Measurements from ENCODE around the gene CDS1. TPM values are rescaled to one million over a fixed set of nuclear protein-coding genes. Genes with fewer than 3 reads are reported as not detected.

The CDS1 gene
- total and polyA plus RNA-seq, 2 experiments from 2014 or later: 10.0 to 22.6 TPM

DNA sequence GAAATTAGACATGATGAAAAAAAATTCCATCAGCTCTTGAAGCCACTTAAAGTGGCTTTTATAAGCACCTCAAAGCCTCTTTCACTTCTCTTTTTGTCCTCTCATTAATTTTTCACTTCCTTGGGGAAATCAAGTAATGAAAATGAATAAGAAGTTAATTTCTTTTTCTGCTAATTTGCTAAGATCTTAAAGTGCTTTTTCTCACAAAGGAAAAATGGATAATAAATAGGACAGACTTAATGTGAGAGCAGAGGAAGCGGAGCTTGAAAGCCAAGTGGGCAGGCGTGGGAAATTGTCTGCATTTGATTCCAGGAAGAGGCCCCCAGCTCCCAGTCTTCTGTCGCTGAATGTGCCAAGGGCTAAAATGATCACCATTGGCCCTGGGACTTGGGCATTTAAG, 28.6 kb downstream of the CDS1 start (continued):
- TF ChIP-seq, protein P1, sequence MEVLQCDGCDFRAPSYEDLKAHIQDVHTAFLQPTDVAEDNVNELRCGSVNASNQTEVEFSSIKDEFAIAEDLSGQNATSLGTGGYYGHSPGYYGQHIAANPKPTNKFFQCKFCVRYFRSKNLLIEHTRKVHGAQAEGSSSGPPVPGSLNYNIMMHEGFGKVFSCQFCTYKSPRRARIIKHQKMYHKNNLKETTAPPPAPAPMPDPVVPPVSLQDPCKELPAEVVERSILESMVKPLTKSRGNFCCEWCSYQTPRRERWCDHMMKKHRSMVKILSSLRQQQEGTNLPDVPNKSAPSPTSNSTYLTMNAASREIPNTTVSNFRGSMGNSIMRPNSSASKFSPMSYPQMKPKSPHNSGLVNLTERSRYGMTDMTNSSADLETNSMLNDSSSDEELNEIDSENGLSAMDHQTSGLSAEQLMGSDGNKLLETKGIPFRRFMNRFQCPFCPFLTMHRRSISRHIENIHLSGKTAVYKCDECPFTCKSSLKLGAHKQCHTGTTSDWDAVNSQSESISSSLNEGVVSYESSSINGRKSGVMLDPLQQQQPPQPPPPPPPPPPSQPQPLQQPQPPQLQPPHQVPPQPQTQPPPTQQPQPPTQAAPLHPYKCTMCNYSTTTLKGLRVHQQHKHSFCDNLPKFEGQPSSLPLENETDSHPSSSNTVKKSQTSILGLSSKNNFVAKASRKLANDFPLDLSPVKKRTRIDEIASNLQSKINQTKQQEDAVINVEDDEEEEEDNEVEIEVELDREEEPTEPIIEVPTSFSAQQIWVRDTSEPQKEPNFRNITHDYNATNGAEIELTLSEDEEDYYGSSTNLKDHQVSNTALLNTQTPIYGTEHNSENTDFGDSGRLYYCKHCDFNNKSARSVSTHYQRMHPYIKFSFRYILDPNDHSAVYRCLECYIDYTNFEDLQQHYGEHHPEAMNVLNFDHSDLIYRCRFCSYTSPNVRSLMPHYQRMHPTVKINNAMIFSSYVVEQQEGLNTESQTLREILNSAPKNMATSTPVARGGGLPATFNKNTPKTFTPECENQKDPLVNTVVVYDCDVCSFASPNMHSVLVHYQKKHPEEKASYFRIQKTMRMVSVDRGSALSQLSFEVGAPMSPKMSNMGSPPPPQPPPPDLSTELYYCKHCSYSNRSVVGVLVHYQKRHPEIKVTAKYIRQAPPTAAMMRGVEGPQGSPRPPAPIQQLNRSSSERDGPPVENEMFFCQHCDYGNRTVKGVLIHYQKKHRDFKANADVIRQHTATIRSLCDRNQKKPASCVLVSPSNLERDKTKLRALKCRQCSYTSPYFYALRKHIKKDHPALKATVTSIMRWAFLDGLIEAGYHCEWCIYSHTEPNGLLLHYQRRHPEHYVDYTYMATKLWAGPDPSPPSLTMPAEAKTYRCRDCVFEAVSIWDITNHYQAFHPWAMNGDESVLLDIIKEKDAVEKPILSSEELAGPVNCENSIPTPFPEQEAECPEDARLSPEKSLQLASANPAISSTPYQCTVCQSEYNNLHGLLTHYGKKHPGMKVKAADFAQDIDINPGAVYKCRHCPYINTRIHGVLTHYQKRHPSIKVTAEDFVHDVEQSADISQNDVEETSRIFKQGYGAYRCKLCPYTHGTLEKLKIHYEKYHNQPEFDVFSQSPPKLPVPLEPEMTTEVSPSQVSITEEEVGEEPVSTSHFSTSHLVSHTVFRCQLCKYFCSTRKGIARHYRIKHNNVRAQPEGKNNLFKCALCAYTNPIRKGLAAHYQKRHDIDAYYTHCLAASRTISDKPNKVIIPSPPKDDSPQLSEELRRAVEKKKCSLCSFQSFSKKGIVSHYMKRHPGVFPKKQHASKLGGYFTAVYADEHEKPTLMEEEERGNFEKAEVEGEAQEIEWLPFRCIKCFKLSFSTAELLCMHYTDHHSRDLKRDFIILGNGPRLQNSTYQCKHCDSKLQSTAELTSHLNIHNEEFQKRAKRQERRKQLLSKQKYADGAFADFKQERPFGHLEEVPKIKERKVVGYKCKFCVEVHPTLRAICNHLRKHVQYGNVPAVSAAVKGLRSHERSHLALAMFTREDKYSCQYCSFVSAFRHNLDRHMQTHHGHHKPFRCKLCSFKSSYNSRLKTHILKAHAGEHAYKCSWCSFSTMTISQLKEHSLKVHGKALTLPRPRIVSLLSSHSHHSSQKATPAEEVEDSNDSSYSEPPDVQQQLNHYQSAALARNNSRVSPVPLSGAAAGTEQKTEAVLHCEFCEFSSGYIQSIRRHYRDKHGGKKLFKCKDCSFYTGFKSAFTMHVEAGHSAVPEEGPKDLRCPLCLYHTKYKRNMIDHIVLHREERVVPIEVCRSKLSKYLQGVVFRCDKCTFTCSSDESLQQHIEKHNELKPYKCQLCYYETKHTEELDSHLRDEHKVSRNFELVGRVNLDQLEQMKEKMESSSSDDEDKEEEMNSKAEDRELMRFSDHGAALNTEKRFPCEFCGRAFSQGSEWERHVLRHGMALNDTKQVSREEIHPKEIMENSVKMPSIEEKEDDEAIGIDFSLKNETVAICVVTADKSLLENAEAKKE (CRISPR knock-in tag; IDR thresholded peaks at IDR 0.05): no peak
- TF ChIP-seq ZNF114 (CRISPR knock-in tag; IDR thresholded peaks at IDR 0.05) (no peak), STAT1 (IDR thresholded peaks at IDR 0.05; ENCODE audit: unreplicated experiment) (no peak), POLR2AphosphoS5 (IDR thresholded peaks at IDR 0.05; ENCODE audit: low read depth) (no peak), ZNF331 (CRISPR knock-in tag; IDR thresholded peaks at IDR 0.05; ENCODE audit: low read depth) (no peak), EZH2phosphoT487 (IDR thresholded peaks at IDR 0.05; ENCODE audit: unreplicated experiment) (no peak)
- TF ChIP-seq, protein P2, sequence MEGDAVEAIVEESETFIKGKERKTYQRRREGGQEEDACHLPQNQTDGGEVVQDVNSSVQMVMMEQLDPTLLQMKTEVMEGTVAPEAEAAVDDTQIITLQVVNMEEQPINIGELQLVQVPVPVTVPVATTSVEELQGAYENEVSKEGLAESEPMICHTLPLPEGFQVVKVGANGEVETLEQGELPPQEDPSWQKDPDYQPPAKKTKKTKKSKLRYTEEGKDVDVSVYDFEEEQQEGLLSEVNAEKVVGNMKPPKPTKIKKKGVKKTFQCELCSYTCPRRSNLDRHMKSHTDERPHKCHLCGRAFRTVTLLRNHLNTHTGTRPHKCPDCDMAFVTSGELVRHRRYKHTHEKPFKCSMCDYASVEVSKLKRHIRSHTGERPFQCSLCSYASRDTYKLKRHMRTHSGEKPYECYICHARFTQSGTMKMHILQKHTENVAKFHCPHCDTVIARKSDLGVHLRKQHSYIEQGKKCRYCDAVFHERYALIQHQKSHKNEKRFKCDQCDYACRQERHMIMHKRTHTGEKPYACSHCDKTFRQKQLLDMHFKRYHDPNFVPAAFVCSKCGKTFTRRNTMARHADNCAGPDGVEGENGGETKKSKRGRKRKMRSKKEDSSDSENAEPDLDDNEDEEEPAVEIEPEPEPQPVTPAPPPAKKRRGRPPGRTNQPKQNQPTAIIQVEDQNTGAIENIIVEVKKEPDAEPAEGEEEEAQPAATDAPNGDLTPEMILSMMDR (conservative IDR thresholded peaks at IDR 0.05; ENCODE audit: low read depth in 2 of 2): no peak

DNA sequence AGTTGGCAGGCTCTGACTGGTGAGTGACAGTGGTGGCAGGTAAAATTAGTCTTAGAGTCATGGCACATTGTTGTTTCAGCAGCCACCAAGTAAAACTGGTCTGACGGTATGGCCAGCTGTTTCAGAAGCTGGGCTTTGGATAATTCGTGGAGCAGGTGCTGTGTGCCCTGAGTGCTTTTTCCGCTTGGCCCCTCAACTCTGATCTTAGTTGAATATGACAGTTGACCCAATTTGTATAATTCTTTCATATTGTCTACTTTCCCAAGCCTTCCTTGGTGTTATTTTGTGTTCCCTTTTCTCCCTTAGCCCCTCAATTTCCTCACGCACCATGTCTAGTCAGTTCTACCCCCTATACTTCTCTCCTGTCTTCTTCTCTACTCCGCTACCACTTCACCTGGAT, 32.0 kb downstream of the CDS1 start:
- H3K27ac Mint-ChIP-seq: 0 out of 2 replicates have a peak overlapping the region, but pooled peaks have one; percentile 23
- H3K4me1 ChIP-seq (ENCODE audit: insufficient read depth): no peaks in the 10 kb centered on the region
- H3K4me3 Mint-ChIP-seq: no peak overlapping the region
- no peak for DNase-seq (ENCODE audit: low spot score)
- H3K9me2 ChIP-seq (ENCODE audit: insufficient read depth): no peaks in the 10 kb centered on the region
- H3K27me3 ChIP-seq (ENCODE audit: insufficient read depth): no peaks in the 10 kb centered on the region
- H3F3A ChIP-seq (replicated peaks; ENCODE audit: low read depth): 0 out of 2 replicates have a peak, but pooled peaks cover 3% of the 10 kb centered on the region
- H3K9me3 Mint-ChIP-seq: no peaks in the 10 kb centered on the region
- H3K27me3 Mint-ChIP-seq (ENCODE audit: insufficient read depth, low read depth, poor library complexity): peaks cover 6% of the 10 kb centered on the region
- H3K27ac ChIP-seq (ENCODE audit: low read depth): no peak overlapping the region
- no peaks in the 10 kb centered on the region; the same call in 1 of the 2 replicates for H3K36me3 ChIP-seq (ENCODE audit: insufficient read depth)
- no peaks in the 10 kb centered on the region for H3K79me2 ChIP-seq (replicated peaks; ENCODE audit: insufficient read depth)
- no peak overlapping the region for H2AFZ ChIP-seq
- H3K4me2 ChIP-seq: no peak overlapping the region
- H3K36me3 Mint-ChIP-seq (ENCODE audit: low read depth): peaks cover 54% of the 10 kb centered on the region
- no peaks in the 10 kb centered on the region for H4K20me1 ChIP-seq (replicated peaks; ENCODE audit: insufficient read depth)
- H3K4me1 Mint-ChIP-seq: peaks cover 15% of the 10 kb centered on the region
- no peak for ATAC-seq
- H3K4me3 ChIP-seq: no peak overlapping the region
- TF ChIP-seq CREB1 (CRISPR knock-in tag; IDR thresholded peaks at IDR 0.05; ENCODE audit: low read depth) (no peak), STAT1 (IDR thresholded peaks at IDR 0.05; ENCODE audit: unreplicated experiment) (no peak), JUNB (IDR thresholded peaks at IDR 0.05; ENCODE audit: unreplicated experiment) (no peak), ZNF331 (CRISPR knock-in tag; IDR thresholded peaks at IDR 0.05; ENCODE audit: low read depth) (no peak), EZH2 (IDR thresholded peaks at IDR 0.05; ENCODE audit: low read depth, unreplicated experiment) (no peak), POLR2AphosphoS5 (IDR thresholded peaks at IDR 0.05; ENCODE audit: low read depth) (no peak)
- TF ChIP-seq, protein P3, sequence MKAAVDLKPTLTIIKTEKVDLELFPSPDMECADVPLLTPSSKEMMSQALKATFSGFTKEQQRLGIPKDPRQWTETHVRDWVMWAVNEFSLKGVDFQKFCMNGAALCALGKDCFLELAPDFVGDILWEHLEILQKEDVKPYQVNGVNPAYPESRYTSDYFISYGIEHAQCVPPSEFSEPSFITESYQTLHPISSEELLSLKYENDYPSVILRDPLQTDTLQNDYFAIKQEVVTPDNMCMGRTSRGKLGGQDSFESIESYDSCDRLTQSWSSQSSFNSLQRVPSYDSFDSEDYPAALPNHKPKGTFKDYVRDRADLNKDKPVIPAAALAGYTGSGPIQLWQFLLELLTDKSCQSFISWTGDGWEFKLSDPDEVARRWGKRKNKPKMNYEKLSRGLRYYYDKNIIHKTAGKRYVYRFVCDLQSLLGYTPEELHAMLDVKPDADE (IDR thresholded peaks at IDR 0.05): no peak
- TF ChIP-seq, protein P4, sequence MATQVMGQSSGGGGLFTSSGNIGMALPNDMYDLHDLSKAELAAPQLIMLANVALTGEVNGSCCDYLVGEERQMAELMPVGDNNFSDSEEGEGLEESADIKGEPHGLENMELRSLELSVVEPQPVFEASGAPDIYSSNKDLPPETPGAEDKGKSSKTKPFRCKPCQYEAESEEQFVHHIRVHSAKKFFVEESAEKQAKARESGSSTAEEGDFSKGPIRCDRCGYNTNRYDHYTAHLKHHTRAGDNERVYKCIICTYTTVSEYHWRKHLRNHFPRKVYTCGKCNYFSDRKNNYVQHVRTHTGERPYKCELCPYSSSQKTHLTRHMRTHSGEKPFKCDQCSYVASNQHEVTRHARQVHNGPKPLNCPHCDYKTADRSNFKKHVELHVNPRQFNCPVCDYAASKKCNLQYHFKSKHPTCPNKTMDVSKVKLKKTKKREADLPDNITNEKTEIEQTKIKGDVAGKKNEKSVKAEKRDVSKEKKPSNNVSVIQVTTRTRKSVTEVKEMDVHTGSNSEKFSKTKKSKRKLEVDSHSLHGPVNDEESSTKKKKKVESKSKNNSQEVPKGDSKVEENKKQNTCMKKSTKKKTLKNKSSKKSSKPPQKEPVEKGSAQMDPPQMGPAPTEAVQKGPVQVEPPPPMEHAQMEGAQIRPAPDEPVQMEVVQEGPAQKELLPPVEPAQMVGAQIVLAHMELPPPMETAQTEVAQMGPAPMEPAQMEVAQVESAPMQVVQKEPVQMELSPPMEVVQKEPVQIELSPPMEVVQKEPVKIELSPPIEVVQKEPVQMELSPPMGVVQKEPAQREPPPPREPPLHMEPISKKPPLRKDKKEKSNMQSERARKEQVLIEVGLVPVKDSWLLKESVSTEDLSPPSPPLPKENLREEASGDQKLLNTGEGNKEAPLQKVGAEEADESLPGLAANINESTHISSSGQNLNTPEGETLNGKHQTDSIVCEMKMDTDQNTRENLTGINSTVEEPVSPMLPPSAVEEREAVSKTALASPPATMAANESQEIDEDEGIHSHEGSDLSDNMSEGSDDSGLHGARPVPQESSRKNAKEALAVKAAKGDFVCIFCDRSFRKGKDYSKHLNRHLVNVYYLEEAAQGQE (IDR thresholded peaks at IDR 0.05; ENCODE audit: unreplicated experiment): no peak
